Measurements from ENCODE around the gene FAM3B.

FAM3B gene

GRCh38 chr21:41319273-41319672, 2.7 kb downstream of the FAM3B start:
- no peak for DNase-seq (ENCODE audit: low spot score)

- DNase-seq (ENCODE audit: low spot score), result no peak
These were observed 4.8 kb downstream of the FAM3B start for GRCh38 chr21:41321211-41321907.

GRCh38 chr21:41321908-41322495, 5.4 kb downstream of the FAM3B start:
- no peak for DNase-seq (ENCODE audit: low spot score)

- DNase-seq (ENCODE audit: low spot score), result no peak
These were observed 6.1 kb downstream of the FAM3B start for GRCh38 chr21:41322496-41323382.

- DNase-seq (ENCODE audit: low spot score), result no peak
These were observed 8.7 kb downstream of the FAM3B start for GRCh38 chr21:41325138-41325912.

GRCh38 chr21:41326414-41327080, 9.9 kb downstream of the FAM3B start:
- no peak for DNase-seq (ENCODE audit: low spot score)

GRCh38 chr21:41327753-41328152, 11.2 kb downstream of the FAM3B start:
- no peak for DNase-seq (ENCODE audit: low spot score)

GRCh38 chr21:41328660-41329607, 12.3 kb downstream of the FAM3B start:
- no peak for DNase-seq (ENCODE audit: low spot score)

GRCh38 chr21:41333752-41334151, 17.2 kb downstream of the FAM3B start:
- no peak for DNase-seq (ENCODE audit: low spot score)

GRCh38 chr21:41337515-41337914, 20.9 kb downstream of the FAM3B start:
- no peak for DNase-seq (ENCODE audit: low spot score)

GRCh38 chr21:41338455-41338854, 21.9 kb downstream of the FAM3B start:
- DNase-seq (ENCODE audit: low spot score), result no peak

GRCh38 chr21:41342035-41342434, 25.4 kb downstream of the FAM3B start:
- no peak for DNase-seq (ENCODE audit: low spot score)

- no peak for DNase-seq (ENCODE audit: low spot score)
These were observed 27.5 kb downstream of the FAM3B start for GRCh38 chr21:41344146-41344545.

GRCh38 chr21:41345356-41345755, 28.8 kb downstream of the FAM3B start:
- DNase-seq (ENCODE audit: low spot score), result no peak

- DNase-seq (ENCODE audit: low spot score), result no peak
These were observed 29.5 kb downstream of the FAM3B start for GRCh38 chr21:41345934-41346685.

- DNase-seq (ENCODE audit: low spot score), result no peak
These were observed 30.2 kb downstream of the FAM3B start for GRCh38 chr21:41346758-41347157.

GRCh38 chr21:41348434-41348833, 31.8 kb downstream of the FAM3B start:
- no peak for DNase-seq (ENCODE audit: low spot score)

- DNase-seq (ENCODE audit: low spot score), result no peak
These were observed 32.5 kb downstream of the FAM3B start for GRCh38 chr21:41349126-41349525.

GRCh38 chr21:41349619-41350390, 33.2 kb downstream of the FAM3B start:
- DNase-seq (ENCODE audit: low spot score), result no peak
